Activated CD8-positive, alpha-beta memory T cell treated with anti-CD3 and anti-CD28 coated beads for 36 hours (primary cell): ENCODE results near the gene MAP3K20. TPM values are rescaled to one million over a fixed set of nuclear protein-coding genes. Genes with fewer than 3 reads are reported as not detected.
"Not testable (repeated sequence)": the region's sequence is repeated elsewhere in the genome, so short reads cannot be mapped to it uniquely, and the experiment has no call there.

Source experiments
- CTCF ChIA-PET: fragments of 350-600 bp; sonication (Branson Sonifier 250); formaldehyde crosslinking; loops from one replicate; lab custom pipeline; 2021; ENCODE audit warnings: antibody characterized with exemption; lab: Charles Lee
- POLR2A ChIA-PET: fragments of 350-600 bp; sonication (Branson Sonifier 250); formaldehyde crosslinking; loops from one replicate; lab custom pipeline; 2021; ENCODE audit warnings: antibody characterized with exemption; lab: Charles Lee
- total RNA-seq, 2 experiments: library from RNA; stranded (reverse); gene quantifications; one replicate each; pipeline ENCODE4 v1.2.3, GENCODE V29; 2021

The MAP3K20 gene
- total RNA-seq, 2 experiments from 2014 or later = 10.5 to 11.3 TPM

GRCh38 chr2:173146590-173146989, 70.9 kb downstream of the MAP3K20 start:
- CTCF ChIA-PET = no interaction called here
- POLR2A ChIA-PET = no interaction called here

GRCh38 chr2:173148520-173148919, 72.9 kb downstream of the MAP3K20 start:
- ChIA-PET CTCF (no interaction called here), POLR2A (no interaction called here)

- ChIA-PET CTCF (no interaction called here), POLR2A (no interaction called here)
These were observed 73.8 kb downstream of the MAP3K20 start for GRCh38 chr2:173149491-173149890.

GRCh38 chr2:173150087-173150486, 74.4 kb downstream of the MAP3K20 start:
- POLR2A ChIA-PET = no interaction called here

GRCh38 chr2:173150963-173151362, 75.3 kb downstream of the MAP3K20 start:
- ChIA-PET POLR2A (no interaction called here), CTCF (interaction anchor here (0.9 to 1.0 kb wide), 2 partner anchors 9 to 13 kb away, joined by 3 read pairs; no protein-coding TSS in a partner anchor)

More at GRCh38 chr2:173150087-173150486, 74.4 kb downstream of the MAP3K20 start:
- CTCF ChIA-PET = interaction anchor here (0.9 kb wide), 1 partner anchor 12 kb away, joined by 3 read pairs; no protein-coding TSS in a partner anchor

- POLR2A ChIA-PET = interaction anchor here (1.0 kb wide), 1 partner anchor 19 kb away, joined by 3 read pairs; no protein-coding TSS in a partner anchor
- CTCF ChIA-PET = interaction anchor here (0.6 to 1.1 kb wide), 3 partner anchors 10 to 971 kb away, joined by 3 read pairs; no protein-coding TSS in a partner anchor
These were observed 76.2 kb downstream of the MAP3K20 start for GRCh38 chr2:173151671-173152401.

- ChIA-PET CTCF (no interaction called here), POLR2A (no interaction called here)
These were observed 77.7 kb downstream of the MAP3K20 start for GRCh38 chr2:173153301-173153885.

GRCh38 chr2:173157676-173158293, 82.1 kb downstream of the MAP3K20 start:
- CTCF ChIA-PET = no interaction called here
- POLR2A ChIA-PET = no interaction called here

- ChIA-PET CTCF (no interaction called here), POLR2A (no interaction called here)
These were observed 84.3 kb downstream of the MAP3K20 start for GRCh38 chr2:173159791-173160463.

GRCh38 chr2:173160618-173161017, 85.0 kb downstream of the MAP3K20 start:
- POLR2A ChIA-PET = no interaction called here

GRCh38 chr2:173161040-173161439, 85.4 kb downstream of the MAP3K20 start:
- ChIA-PET CTCF (no interaction called here), POLR2A (no interaction called here)

More at GRCh38 chr2:173160618-173161017, 85.0 kb downstream of the MAP3K20 start:
- CTCF ChIA-PET = no interaction called here

GRCh38 chr2:173161507-173161906, 85.9 kb downstream of the MAP3K20 start:
- ChIA-PET POLR2A (no interaction called here), CTCF (no interaction called here)

GRCh38 chr2:173163357-173163756, 87.7 kb downstream of the MAP3K20 start:
- CTCF ChIA-PET = not testable (repeated sequence)

GRCh38 chr2:173164396-173164795, 88.8 kb downstream of the MAP3K20 start:
- CTCF ChIA-PET = no interaction called here
- POLR2A ChIA-PET = no interaction called here

More at GRCh38 chr2:173163357-173163756, 87.7 kb downstream of the MAP3K20 start:
- POLR2A ChIA-PET = not testable (repeated sequence)

- ChIA-PET CTCF (no interaction called here), POLR2A (no interaction called here)
These were observed 90.0 kb downstream of the MAP3K20 start for GRCh38 chr2:173165443-173166238.

- ChIA-PET POLR2A (no interaction called here), CTCF (no interaction called here)
These were observed 95.7 kb downstream of the MAP3K20 start for GRCh38 chr2:173171321-173171720.

- CTCF ChIA-PET = no interaction called here
- POLR2A ChIA-PET = no interaction called here
These were observed 96.4 kb downstream of the MAP3K20 start for GRCh38 chr2:173171924-173172643.

GRCh38 chr2:173174339-173174738, 98.7 kb downstream of the MAP3K20 start:
- CTCF ChIA-PET = not testable (repeated sequence)

More at GRCh38 chr2:173174339-173174738, 98.7 kb downstream of the MAP3K20 start:
- POLR2A ChIA-PET = not testable (repeated sequence)
